ENCODE results near the gene RSBN1L.
A peak's percentile ranks its signal among the peaks of the same experiment; 100 is the strongest.
"Not testable (repeated sequence)": the region's sequence is repeated elsewhere in the genome, so short reads cannot be mapped to it uniquely, and the experiment has no call there.

Gene RSBN1L

DNA sequence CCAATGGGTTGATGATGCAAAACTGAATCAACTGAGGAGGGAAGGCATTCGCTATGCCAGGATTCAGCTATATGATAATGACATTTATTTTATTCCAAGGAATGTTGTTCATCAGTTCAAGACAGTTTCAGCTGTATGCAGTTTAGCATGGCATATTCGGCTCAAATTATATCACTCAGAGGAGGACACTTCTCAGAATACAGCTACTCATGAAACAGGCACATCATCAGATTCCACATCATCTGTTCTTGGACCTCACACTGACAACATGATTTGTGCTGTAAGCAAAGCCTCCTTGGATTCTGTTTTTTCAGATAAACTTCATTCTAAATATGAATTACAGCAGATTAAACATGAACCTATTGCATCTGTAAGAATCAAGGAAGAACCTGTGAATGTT lies 82.3 kb downstream of the RSBN1L start:
- DNase-seq, result no peak

DNA sequence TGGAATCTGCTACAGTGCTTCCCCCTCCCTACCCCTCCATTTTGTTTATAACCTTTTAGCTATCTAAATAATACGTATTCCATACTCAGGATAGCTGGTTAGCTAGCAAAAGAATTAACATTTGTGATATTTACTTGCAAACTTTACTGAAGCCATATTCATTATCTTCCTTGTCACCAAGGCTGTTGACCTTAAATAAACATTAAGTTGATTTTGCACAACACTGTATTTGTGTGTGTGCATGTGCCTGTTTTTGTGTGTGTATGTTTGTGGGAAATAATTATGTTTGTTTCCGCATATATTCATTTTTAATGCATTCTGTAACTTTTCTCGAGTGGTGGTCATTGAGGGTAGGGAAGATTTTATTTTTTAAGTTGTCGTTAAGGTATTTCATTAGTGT lies 86.1 kb downstream of the RSBN1L start:
- DNase-seq, result no peak

DNA sequence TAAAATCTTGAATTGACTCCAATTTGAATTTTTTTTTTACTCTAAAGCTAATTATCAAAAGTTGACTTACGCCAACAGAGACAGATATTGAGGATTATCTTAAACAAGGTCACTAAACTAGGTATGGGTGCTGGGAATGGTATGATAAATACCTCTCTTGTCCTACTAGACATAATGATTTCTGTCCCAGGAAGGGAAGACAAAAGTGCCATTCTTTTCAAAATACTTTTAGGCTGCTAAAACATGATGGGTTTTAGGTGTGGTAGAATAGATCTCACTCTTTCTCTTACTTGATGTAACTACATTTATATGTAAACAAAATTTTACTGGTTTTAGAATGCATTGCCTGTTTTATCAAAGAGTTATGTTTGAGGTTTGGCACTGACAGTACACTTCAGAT lies 86.9 kb downstream of the RSBN1L start:
- DNase-seq, result no peak

DNA sequence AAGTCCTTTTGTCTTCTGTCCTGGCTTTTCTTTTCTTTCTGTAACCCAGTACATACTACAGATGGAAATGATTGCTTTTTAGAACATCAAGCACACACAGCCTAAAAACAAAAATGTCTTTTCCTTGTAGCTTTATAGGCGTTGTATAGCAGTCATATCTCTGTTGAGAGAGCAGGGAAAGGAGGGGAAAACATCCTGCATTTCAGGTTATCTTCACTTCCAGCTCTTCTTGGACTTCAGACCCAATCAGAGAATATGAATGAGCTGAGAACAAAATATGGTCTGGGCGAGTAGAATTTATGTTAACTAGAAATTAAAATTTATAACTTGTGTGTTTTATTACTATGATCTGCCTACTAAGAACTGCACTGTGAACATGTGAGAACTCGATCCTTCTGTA lies 87.3 kb downstream of the RSBN1L start:
- DNase-seq, result no peak

DNA sequence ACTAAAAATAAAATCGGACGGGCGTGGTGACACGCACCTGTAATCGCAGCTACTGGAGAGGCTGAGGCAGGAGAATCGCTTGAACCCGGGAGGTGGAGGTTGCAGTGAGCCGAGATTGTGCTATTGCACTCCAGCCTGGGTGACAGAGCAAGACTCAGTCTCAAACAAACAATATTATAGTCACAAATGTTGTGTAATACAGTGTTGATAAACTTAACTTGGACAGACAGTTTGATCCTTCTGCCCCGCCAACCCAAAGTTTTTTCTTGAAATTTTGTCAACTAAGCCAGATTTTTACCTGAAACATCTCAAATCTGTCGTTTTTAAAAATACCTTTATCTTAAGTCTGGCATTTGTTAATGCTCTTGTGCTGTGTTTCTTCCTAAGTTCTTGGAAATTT lies 88.2 kb downstream of the RSBN1L start:
- DNase-seq, result not testable (repeated sequence)

DNA sequence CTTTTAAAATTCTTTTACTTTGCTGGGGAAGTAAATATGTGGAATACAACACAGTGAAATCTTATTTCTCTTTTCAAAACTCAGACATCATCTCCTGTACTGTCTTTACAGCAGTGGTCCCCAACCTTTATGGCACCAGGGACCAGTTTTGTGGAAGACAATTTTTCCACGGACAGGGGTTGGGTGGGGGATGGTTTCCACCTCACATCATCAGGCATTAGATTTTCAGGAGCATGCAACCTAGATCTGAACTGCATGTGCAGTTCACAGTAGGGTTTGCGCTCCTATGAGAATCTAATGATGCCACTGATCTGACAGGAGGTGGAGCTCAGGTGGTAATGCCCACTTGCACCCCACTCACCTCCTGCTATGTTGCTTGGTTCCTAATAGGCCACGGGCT lies 89.8 kb downstream of the RSBN1L start:
- DNase-seq, result no peak

DNA sequence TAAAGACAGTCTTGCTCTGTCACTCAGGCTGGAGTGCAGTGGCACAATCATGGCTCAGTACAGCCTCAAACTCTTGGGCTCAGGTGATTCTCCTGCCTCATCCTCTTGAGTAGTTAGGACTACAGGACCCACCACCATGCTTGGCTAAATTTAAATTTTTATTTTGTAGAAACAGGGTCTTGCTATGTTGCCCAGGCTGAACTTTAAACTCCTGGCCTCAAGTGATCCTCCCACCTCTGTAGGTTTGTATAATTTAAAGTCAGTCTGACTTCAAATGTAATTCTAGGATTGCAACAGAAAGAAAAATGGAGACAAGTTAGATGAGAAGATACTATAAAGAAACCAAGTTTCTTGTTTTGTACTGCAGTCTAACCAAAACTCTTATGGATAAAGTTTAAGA lies 90.5 kb downstream of the RSBN1L start:
- no peak for DNase-seq

DNA sequence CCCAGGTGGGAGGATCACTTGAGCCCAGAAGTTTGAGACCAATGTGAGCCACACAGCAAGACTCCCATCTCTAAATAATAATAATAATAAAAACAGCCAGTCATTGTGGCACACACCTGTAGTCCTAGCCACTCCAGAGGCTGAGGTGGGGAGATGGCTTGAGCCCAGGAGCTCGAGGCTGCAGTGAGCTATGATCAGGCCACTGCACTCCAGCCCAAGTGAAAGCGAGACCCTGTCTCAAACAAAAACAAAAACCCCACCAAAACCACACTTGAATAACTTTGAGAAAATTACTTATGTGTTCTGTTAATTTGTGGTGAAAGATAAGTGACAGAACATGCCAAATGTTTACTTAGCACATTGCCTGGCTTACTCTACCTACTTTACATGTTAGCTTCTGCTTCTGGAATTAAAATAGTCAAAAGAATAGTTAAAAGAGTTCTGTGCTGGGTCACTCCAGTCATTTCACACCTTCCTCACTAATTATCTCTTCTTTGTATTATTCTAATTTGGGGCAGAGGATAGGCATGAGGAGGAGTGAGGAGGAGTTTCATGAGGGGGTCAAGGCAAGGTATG lies 92.2 kb downstream of the RSBN1L start:
- DNase-seq, result no peak

DNA sequence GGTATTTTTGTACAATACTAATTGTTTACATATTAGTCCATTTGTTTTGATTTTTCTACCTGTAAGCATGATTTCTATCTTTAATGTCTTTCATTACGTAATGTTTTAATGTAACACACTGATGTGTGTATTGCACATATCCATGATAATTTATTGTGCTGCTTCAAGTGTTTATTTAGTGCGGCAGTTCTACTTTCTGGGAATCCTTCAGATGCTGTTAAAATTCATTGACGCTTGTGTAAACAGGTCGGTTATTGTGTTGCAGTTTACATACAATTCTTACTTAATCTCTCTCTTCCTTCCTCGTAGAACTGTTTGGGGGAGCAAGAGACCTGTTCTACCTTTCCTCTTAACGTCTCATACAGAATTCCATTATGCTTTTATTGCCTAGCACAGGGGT lies 95.1 kb downstream of the RSBN1L start:
- DNase-seq, result no peak

DNA sequence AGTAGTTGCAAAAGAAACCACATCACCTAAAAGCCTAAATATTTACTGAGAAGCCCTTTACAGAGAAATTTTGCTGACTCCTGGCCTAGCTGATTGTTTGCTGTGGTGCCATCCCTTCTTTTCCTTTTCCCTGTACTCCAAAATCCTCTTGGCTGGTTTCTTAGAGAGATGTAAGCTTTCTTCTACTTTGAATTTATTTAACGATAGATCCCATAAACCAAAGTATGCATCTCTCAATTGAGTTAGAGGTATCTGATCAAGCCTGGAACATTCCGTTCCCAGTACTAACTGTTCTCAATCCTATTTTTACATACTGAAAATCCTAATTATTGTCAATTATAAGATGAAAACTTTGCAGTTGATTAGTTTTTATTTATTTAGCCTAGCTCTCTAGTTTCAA lies 95.7 kb downstream of the RSBN1L start:
- no peak for DNase-seq

DNA sequence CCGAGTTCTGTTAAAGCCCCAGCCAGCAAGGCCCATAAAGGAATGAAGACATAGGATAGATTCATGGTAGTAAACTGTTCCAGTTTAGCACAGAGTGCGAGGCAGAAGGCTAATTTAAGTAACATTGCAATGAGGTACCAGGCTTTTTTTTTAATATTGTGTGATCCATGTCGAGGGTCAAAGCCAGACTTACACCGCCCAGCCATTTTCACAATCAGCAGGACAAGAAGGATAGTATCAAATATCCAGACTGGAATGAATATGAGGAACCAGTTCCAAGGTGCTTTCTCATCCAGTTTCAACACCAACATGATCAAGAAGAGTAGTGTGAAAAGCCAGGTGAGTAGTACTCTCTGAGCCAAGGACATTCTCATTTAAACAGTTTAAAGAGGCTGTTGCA lies 97.7 kb downstream of the RSBN1L start:
- DNase-seq, result no peak

DNA sequence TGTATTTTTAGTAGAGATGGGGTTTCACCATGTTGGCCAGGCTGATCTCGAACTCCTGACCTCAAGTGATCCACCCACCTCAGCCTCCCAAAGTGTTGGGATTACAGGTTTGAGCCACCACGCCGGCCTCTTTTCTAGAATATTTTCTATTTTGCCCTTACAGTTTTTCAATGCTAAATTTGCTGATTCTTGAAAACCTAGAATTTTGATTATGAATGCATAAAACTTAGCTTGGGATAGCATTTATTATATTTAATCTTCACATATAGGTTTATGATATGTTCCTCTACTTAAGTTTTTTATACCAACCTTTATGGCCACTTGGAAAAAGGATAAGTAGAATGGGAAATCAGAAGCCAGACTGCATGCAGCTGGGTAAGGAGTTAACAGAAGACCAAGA lies 99.8 kb downstream of the RSBN1L start:
- DNase-seq, result no peak

DNA sequence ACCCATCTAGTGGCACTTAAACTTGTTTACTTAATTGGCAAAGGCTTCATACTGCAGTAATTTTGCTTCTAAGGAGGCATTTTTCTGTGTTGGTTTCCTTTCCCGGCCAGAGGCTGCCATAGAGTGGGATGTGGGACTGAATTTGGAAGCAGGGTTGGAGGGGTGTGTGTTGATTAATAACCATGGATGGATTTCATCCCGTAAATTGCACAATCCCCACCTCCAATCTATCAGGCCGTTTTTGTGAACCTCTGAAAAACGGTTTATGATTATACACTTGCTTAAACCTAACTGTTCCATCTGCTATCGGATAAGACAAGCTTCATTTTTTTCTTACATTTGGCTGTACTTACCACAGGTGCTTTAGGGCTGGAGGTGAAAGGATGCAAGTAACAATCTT lies 100.7 kb downstream of the RSBN1L start:
- no peak for DNase-seq

DNA sequence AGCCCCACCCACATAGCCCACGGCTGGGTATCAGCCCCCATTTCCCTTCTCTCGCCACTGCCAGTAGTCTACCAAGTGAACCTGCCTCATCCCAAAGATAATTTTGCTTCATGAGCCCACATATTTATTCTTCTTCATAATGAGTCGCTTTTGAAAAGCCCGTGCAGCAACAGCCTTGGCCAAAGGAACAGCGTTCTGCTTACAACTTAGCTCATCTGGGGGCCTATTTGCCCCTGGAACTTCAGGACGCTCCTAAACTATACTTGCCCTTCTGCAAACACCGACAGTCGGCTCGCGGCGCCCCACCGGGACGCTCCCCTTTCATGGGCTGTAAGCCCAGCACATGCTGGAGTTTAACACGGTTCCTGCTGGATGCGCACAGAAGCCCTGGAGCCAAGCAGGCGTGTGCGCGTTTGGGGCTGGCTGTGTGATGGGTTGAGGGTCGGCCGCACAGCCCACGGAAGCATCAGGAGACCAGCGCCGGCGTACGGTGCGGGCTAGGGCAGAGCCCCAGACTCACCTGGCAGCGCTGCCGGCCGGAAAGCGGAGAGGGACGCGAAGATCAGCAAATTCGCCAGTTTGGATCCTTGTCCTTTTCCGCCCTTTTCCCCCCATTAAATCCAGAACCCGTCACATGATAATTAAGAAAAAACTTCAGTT lies 101.6 kb downstream of the RSBN1L start:
- DNase-seq, result peak in 1 of 2 experiments; percentile 71

DNA sequence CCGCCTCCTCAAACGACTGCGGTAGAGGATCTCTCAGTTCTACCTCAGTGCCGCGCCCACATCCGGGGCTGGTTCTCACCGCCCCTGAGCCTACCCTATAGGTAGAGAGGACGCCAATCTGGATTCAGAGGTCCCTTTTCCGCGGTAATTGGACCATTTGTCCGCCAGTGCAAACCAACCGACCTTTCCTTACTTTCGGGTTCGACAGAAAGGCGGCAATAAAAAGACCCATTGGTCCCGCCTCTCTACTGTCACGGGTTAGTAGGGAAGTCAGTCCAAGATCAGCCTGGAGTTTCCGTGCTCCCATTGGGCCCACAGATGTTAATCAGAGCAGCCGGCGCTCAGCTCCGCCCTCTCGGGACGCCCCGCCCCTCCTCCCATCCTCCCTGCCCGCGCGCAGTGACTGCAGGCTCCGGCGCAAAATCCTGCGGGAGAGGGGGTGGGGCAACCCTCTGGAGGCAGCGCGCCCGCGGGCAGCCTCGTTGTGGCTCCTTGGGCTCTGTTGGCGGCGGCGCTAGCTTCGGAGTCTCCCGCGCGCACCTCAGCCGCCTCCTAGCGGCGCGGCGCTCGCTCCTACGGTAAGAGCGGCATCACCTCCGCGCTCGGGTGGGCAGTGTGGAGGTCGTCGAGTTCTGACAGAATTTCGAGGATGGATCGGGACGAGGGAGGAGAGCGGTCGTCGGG lies 102.3 kb downstream of the RSBN1L start, which contains the start of the genes PHTF2 and TMEM60:
Gene PHTF2, plus strand, starts transcription at position 380 of the 684 bp plus-strand sequence.
Gene TMEM60, minus strand, starts transcription at position 41 of the 684 bp plus-strand sequence. CDS start 4,061 bp downstream, outside the sequence.
- peak; percentile 98 to 99 for DNase-seq

DNA sequence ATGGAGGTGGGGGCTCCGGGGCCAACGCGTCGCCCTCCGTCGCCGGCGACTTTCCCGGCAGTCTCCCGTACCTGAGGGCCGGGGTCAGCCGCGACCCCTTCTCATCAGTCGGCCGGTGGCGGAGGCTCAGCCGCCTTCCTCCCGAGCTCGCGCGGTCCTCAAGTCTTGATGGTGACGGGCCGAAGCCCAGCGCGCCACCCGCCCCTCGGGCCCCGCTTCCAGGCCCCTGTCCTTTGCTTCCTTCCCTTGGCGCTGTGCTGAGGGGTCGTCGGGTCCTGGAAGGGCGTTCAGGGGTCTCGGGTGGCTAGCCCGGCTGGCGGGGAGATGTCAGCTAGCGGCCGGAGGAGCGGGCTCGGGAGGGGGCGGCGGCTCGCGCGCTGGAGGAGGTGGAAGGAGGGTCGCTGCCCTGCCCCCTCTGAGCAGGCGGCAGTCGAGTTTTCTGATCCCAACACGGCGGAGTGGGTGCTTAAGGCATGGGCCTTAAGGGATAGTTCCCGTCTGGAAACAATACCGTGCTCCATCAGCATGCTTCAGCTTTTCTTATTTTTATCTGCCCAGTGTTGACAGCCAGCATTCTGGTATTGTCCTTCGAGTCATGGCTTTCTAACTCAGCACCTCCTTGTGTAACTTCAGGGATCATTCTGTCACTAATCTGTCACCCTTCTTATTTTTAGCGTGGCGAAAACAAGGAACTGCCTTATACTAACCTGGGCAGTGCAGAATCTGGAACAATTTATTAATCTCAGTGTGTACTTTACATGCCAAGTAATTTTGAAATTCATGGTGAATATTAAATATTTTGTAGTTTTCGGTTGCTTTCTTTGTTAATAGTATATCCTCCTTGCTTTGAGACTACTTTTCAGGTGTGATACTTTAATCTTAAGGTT lies 103.1 kb downstream of the RSBN1L start:
- peak in 1 of 2 experiments; percentile 57 for DNase-seq

DNA sequence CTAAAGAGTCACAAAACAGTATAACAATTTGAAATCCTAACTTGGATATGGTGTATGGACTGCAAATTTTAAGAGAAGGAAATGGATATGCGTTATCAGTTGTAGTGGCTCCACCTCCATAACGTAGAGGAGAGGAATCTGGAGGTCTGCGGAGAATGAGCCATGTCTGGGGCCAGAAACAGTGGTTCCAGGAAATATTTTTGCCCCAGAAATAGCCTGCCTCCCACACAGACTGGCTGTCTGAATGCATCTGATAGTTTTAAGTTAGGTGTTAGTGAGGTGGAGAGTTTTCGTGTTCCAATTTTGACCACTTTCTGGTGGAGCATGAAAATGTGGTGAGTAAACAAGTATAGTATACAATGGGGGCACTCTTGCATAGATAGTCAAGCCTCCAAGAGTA lies 103.9 kb downstream of the RSBN1L start:
- DNase-seq, result no peak

DNA sequence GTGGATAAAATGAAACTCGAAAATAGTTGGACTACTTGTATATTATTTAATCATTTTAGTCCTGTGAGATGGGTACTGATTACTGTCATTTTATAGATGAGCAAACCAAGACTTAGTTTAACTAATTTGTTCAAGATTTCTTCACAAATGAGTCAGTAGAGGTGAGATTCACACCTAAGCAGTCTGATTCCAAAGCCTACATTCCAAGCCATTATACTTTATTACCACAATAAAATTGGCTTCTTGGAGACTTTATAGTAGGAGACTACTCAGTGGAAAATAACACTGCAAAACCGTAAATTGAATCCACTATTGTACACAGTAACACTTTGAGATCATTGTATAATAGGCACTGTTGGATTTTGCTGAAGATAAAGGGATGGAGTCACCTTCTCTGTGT lies 104.5 kb downstream of the RSBN1L start:
- no peak for DNase-seq

DNA sequence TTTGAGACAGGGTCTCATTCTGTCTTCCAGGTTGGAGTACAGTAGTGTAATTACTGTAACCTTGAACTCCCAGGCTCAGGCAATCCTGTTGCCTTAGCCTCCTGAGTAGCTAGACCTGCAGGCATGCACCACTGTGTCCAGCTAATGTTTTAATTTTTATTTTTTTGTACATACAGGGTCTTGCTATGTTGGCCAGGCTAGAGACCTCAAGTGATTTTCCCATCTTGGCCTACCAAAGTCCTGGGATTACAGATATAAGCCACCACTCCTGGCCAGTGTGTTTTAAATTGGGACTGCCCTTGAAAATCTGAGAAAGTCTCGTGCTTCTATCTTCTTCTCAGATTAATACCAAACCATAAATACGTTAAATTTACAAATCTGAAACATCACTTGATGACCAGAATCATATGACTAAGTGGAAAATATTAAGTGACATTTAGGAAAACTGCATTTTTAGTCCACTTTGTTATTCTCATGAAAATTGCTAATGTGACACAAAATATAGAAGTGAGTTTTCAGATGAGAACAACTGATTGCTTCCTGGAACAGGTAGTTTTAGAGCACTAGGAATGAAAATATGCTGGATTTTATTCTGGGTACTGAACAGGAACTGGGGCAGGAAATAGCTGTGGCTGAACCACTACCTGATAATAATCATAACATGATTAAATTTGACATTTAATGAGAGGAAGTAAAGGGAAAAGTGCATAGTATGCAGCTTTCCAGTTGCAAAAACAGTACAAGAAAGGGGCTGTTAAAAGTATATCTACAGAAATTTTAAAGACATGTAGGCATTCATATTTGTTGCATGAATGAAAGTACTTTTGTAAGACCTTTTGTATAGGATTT lies 106.5 kb downstream of the RSBN1L start:
- no peak for DNase-seq

DNA sequence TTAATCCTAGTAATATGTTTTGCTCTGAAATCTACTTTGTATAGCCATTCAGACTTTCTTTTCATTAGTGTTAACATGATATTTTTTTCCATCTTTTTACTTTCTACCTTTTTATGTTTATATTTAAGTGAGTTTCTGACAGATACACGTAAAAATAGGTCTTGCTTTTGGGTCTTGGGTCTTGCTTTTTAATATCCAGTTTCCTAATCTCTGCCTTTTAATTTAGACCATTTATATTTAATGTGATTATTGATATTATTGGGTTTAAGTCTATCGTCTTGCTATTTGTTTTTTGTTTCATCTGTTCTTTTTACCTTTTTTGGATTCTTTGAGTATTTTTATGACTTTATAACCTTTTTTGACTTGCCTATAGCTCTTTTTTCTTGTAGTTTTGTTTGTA lies 110.2 kb downstream of the RSBN1L start:
- DNase-seq, result no peak

DNA sequence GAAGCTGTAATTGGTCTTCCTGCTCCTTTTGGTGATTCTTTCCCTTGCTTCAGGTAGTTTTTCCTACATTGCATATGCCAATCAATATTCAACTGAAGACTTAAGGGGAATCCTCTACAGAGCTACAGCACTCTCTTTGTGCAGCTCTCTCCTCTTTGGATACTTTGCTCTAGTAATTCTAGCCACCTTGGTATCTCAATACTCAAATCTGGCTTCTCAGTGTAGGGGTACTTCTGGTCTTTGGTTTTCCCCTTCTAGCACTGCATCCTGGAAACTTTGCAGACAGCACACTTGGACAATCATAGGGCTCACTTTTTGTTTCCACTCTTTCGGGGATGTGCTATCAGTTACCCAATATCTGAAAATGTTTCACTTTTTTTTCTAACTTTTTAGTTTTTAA lies 112.3 kb downstream of the RSBN1L start:
- DNase-seq, result no peak
